SK-N-SH treated with all-trans-retinoic acid at 6 μM for 48 hours (cell line): ENCODE data around the gene PTP4A2.

ENCODE experiments used
- ARNTL ChIP-seq: fragments of 450-650 bp; formaldehyde crosslinking; IDR thresholded peaks from 2 replicates; pipeline ENCODE4 v1.5.0; 2020; ENCODE audit warnings: low read depth, mild to moderate bottlenecking, moderate library complexity, borderline replicate concordance
- CREB5 ChIP-seq: fragments of 250-450 bp; sonication (Bioruptor Pico); IDR thresholded peaks from 2 replicates; pipeline ENCODE4 v1.5.1; 2020; ENCODE audit warnings: low read depth, mild to moderate bottlenecking, moderate library complexity
- CSRNP3 ChIP-seq: fragments of 250-450 bp; sonication (Bioruptor Pico); IDR thresholded peaks from 2 replicates; pipeline ENCODE4 v1.5.1; 2021; ENCODE audit warnings: mild to moderate bottlenecking, moderate library complexity
- ESRRG ChIP-seq: fragments of 250-450 bp; sonication (Bioruptor Pico); IDR thresholded peaks from 2 replicates; pipeline ENCODE4 v1.6.1; 2021; ENCODE audit warnings: mild to moderate bottlenecking
- GLIS3 ChIP-seq: fragments of 250-450 bp; sonication (Bioruptor Pico); IDR thresholded peaks from 2 replicates; pipeline ENCODE4 v1.5.0; 2020; ENCODE audit warnings: mild to moderate bottlenecking, moderate library complexity
- OSR1 ChIP-seq: fragments of 250-450 bp; sonication (Bioruptor Pico); IDR thresholded peaks from 2 replicates; pipeline ENCODE4 v1.8.0; 2022; ENCODE audit warnings: moderate library complexity, mild to moderate bottlenecking, inconsistent platforms
- PATZ1 ChIP-seq: fragments of 250-450 bp; sonication (Bioruptor Pico); IDR thresholded peaks from 2 replicates; pipeline ENCODE4 v1.8.0; 2020; ENCODE audit warnings: mild to moderate bottlenecking, moderate library complexity, borderline replicate concordance
- PPARA ChIP-seq: fragments of 250-450 bp; sonication (Bioruptor Pico); IDR thresholded peaks from 2 replicates; pipeline ENCODE4 v1.5.0; 2020; ENCODE audit warnings: mild to moderate bottlenecking, borderline replicate concordance
- RARB ChIP-seq: fragments of 250-450 bp; sonication (Bioruptor Pico); IDR thresholded peaks from 2 replicates; pipeline ENCODE4 v1.8.0; 2021; ENCODE audit warnings: mild to moderate bottlenecking, moderate library complexity
- ZC3H10 ChIP-seq: fragments of 250-450 bp; sonication (Bioruptor Pico); IDR thresholded peaks from 2 replicates; pipeline ENCODE4 v1.5.1; 2021; ENCODE audit warnings: mild to moderate bottlenecking, moderate library complexity
- ZFP3 ChIP-seq: fragments of 250-450 bp; sonication (Bioruptor Pico); IDR thresholded peaks from 2 replicates; pipeline ENCODE4 v1.5.0; 2020; ENCODE audit warnings: mild to moderate bottlenecking, moderate library complexity
- ZFP30 ChIP-seq: fragments of 450-650 bp; formaldehyde crosslinking; IDR thresholded peaks from 2 replicates; pipeline ENCODE4 v1.5.0; 2022; ENCODE audit warnings: mild to moderate bottlenecking, moderate library complexity
- ZNF70 ChIP-seq: fragments of 450-650 bp; formaldehyde crosslinking; IDR thresholded peaks from 2 replicates; pipeline ENCODE4 v1.5.0; 2020; ENCODE audit warnings: mild to moderate bottlenecking, moderate library complexity
- ZNF8 ChIP-seq: fragments of 450-650 bp; formaldehyde crosslinking; IDR thresholded peaks from 2 replicates; pipeline ENCODE4 v1.5.0; 2020; ENCODE audit warnings: mild to moderate bottlenecking, moderate library complexity

DNA sequence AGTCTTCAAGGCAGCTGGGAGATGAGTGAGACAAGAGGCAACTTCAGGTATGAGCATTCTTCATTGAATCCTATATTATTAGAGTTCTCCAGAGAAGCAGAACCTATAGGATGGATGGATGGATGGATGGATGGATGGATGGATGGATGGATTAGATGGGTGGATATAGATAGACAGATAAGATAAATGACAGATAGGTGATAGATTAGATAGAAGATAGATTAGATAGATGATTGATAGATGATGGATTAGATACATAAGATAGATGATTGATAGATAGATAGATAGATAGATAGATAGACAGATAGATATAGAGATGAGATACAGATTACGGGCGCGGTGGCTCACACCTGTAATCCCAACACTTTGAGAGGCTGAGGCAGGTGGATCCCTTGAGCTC is 79.1 kb downstream of the PTP4A2 start:
- no peak for TF ChIP-seq PATZ1
- TF ChIP-seq ARNTL (CRISPR knock-in tag), result no peak
- no peak for TF ChIP-seq GLIS3
- TF ChIP-seq ZNF70 (CRISPR knock-in tag), result no peak
- TF ChIP-seq CSRNP3 (CRISPR knock-in tag), result no peak
- no peak for TF ChIP-seq ZFP30 (CRISPR knock-in tag)
- no peak for TF ChIP-seq RARB (CRISPR knock-in tag)
- TF ChIP-seq ZFP3 (CRISPR knock-in tag), result no peak
- TF ChIP-seq ESRRG (CRISPR knock-in tag), result no peak
- no peak for TF ChIP-seq ZC3H10
- no peak for TF ChIP-seq CREB5 (CRISPR knock-in tag)
- TF ChIP-seq ZNF8 (CRISPR knock-in tag), result no peak
- no peak for TF ChIP-seq PPARA (CRISPR knock-in tag)
- no peak for TF ChIP-seq OSR1 (CRISPR knock-in tag)
